ENCODE results near the gene FLNB.
"Not testable (repeated sequence)": the region's sequence is repeated elsewhere in the genome, so short reads cannot be mapped to it uniquely, and the experiment has no call there.

Gene FLNB

GRCh38 chr3:58188921-58189451 is 180.8 kb downstream of the FLNB start:
- DNase-seq = no peak

DNA sequence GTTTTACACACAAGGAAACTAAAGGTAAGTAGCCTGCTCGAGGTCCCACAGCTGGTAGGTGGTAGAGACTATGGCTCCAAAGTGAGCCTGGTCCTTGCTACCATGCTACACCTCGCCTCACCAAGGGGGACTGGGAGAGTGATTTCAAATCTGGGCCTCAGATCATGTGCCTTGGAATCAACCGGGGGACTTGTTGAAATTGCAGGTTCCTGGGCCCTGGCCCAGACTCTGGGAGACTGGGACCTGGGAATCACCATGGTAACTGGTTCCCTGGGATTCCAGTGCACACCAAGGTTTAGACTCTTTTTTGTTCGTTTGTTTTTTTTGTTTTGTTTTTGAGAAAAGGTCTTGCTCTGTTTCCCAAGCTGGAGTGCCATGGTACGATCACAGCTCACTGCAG is 181.5 kb downstream of the FLNB start:
- DNase-seq = no peak

- no peak for DNase-seq
These were observed 182.1 kb downstream of the FLNB start for GRCh38 chr3:58190291-58190690.

- no peak for DNase-seq
These were observed 182.7 kb downstream of the FLNB start for GRCh38 chr3:58190882-58191281.

DNA sequence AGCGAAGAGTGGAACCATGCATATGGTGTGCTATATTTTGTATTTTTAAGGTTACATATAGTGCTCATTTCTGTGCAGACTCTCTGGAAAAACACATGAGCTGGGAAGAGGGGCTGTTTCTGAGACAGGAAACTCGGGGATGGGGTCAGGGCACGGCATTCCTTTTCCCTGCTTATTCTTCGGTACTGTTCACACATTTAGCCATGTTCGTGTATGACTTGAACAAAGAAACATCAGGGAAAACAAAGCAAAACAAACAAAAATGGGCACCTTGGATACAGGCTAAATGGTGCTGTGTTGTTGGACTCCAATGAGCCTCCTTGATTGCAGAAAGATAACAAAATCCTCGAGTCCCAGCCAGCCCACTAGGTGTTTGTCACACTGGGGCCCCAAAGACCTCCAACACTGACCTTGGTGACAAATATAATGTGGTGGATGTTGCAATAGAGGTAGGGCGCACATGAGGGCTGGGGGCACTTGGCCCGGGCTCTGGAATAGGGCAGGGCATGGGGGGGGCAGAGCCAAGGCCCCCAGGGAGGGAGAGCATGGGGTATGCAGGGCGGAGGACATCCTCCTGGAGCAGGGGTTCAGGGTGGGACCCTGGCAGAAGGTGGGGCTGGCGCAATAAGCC is 183.3 kb downstream of the FLNB start:
- DNase-seq = no peak

GRCh38 chr3:58192069-58192468 is 183.8 kb downstream of the FLNB start:
- DNase-seq = no peak

DNA sequence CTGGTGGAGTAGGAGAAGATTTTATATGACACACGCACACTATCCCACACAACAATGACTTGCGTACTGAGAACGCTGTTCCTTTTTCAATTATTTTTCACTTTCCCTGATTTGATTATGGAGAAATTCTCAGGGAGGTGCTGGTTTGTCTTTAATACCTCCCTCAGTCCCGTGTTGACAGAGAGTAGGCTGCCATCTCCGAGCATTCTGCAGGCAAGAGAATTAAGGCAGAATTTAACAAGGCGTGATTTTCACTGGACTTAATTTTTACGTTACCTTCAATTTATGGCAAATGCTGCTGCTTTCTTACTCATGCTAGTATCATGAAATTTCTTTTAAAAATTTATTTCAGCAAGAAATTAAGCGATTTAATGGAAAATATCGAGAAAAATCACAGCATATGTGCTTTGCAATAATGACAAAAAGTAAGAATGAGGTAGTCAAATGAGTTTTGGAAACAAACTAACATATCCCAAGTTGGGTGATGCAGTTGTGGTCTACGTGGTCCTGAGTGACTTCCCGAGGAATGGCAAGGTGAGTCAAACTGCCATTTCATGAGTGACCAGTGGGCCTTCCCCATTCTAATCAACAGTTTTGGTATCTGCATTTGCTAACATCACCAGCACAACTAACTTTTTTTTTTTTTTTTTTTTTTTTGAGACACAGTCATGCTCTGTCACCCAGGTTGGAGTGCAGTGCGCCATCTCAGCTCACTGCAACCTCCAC is 185.6 kb downstream of the FLNB start:
- no peak for DNase-seq

GRCh38 chr3:58197588-58197987 is 189.4 kb downstream of the FLNB start:
- DNase-seq = no peak

- no peak for DNase-seq
These were observed 190.1 kb downstream of the FLNB start for GRCh38 chr3:58198362-58198761.

DNA sequence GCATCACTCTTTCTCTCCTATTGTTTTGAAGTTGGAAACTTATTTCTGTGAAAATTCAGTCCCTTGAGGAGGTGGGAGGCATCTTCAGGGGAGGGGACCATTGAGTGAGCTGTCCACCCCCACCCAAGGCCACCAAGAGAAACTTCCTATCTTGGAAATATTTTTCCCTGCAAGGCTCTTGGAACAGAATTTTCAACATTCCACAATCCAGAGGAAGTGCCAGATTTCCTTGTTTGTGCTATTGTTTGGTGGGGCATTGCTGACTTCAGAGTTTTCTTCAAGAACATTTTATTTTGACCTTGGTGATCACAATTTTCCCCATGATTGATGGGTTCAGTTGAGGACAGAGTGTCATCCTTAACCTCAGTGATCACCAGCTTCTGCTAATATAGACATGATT is 190.6 kb downstream of the FLNB start:
- no peak for DNase-seq

DNA sequence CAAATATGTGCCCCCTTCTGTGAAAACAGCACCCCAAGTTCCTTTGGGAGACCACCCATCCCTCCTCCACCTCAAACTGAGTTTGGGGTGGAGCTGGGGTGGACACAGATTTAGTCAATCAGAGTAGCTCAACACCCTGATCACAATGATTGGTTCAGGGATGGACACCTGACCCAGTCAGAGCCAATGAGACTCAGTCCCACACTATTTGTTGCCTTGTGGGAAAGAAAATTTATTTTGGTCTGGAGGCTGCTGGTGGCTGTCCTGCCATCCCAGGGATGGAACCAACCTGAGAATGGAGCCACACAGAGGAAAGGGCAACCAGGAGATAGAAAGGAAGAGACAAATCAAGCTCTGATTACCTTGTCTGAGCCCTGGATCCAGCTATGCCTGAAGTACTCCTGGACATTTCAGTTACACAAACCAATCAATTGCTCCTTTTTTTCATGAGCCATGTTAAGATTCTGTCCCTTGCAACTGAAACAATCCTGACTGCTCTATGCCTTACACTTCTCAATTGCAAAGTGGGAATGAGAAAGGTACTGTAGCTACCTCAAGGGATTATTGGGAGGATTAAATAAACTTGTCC is 192.0 kb downstream of the FLNB start:
- no peak for DNase-seq

- DNase-seq = no peak
These were observed 192.7 kb downstream of the FLNB start for GRCh38 chr3:58200846-58201355.

- DNase-seq = not testable (repeated sequence)
These were observed 193.2 kb downstream of the FLNB start for GRCh38 chr3:58201451-58201850.

GRCh38 chr3:58202917-58203360 is 194.7 kb downstream of the FLNB start:
- no peak for DNase-seq

DNA sequence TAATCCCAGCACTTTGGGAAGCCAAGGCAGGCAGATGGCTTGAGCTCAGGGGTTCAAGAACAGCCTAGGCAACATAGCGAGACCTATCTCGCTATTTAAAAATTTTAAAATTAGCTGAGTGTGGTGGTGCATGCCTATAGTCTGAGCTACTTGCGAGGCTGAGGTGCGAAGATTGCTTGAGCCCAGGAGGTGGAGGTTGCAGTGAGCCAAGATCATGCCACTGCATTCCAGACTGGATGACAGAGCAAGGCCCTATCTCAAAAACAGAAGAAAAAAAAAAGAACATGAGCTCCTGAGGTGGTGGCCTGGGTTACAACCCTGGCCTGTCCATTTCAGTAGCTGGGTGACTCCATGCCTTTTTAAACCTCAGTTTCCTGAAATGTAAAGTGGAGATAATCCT is 195.3 kb downstream of the FLNB start:
- DNase-seq = no peak

DNA sequence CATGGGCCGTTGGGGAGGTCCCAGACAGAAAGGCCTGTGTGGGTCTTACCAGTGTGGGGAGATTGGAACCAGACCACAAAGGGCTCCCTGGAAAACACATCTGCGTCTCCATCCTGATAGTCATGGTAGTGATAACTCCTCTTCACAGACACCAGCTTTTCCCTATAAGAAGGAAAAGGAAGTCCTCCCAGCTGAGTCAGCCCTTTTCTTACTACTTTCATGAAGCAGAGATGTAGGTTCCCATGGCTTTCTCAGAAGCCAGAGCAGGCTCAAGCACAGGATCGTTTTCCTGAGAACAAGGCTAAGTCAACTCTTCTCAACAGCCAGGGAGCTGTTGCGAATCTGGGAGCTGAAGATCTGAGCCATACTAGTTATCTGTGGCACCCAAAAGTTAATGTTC is 196.5 kb downstream of the FLNB start:
- no peak for DNase-seq

- DNase-seq = no peak
These were observed 197.8 kb downstream of the FLNB start for GRCh38 chr3:58205981-58206380.

- no peak for DNase-seq
These were observed 198.3 kb downstream of the FLNB start for GRCh38 chr3:58206406-58207011.

DNA sequence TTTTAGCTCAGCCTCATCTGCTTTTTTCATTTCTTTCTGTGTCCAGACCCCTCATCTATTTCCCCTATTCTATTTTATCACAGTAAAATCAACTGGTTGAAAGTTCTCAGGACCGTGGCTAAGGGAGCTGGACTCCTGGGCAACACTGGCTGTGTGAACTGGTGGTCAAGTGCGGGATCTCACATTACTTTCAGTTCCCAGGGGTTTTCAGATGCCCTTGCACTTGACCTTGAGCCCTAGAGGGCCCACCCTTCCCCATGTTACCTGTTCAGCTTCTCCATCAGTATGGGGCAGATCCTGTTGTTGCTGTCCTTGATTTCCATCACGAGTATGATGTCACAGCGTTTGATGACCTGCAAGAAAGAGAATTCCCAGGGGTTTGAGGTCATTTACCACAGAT is 199.7 kb downstream of the FLNB start:
- no peak for DNase-seq

DNA sequence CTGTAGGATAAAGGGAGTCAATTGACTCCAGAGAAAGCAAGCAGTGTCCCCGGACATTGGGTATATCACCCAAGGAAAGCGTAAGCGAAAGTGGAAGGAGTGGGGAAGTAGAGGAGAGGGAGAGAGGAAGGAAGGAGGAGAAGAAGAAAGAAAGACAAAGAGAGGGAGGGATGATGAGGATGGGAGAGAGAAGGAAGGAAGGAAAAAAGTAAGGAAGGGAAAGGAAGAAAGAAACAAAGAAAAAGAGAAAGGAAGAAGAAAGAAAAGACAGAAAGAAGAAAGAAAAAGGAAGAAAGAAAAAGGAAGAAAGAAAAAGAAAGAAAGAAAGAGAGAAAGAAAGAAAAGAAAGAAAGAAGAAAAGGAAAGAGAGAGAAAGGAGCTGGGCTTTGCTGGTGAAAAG is 201.7 kb downstream of the FLNB start:
- DNase-seq = no peak

- no peak for DNase-seq
These were observed 202.7 kb downstream of the FLNB start, which contains the start of gene DNASE1L3 for GRCh38 chr3:58210761-58211460. DNASE1L3 (minus strand) TSS chr3:58210972; CDS start chr3:58210906, 66 bp downstream.

- no peak for DNase-seq
These were observed 206.5 kb downstream of the FLNB start for GRCh38 chr3:58214484-58215316.
